ENCODE measurements around the gene THAP9.

THAP9 gene

GRCh38 chr4:82892467-82892802, 8.1 kb upstream of the THAP9 start:
- H3K4me3 ChIP-seq (ENCODE audit: low read depth in 1 of 2, low read length in 2 of 2), result no peak overlapping the region
- peak overlapping the region; percentile 80; the same call in 1 of the 2 replicates for H3K4me2 ChIP-seq (ENCODE audit: insufficient read depth, low read length)
- H3K79me2 ChIP-seq (ENCODE audit: insufficient read depth, low read length), result peaks cover 74% of the 10 kb centered on the region
- H3K4me1 ChIP-seq (ENCODE audit: insufficient read depth, low read length), result peaks cover 61% of the 10 kb centered on the region
- DNase-seq (no peak), ATAC-seq (ENCODE audit: insufficient read depth, low read depth) (no peak)
- no peak overlapping the region for H2AFZ ChIP-seq (ENCODE audit: low read depth, low read length)
- TF ChIP-seq EZH2 (IDR thresholded peaks at IDR 0.05; ENCODE audit: borderline replicate concordance, low read depth, low read length, severe bottlenecking) (no peak), CTCF (IDR thresholded peaks at IDR 0.05; ENCODE audit: borderline replicate concordance, extremely low read depth, low read length, poor library complexity, severe bottlenecking) (no peak)
- no peak overlapping the region for H3K27ac ChIP-seq (ENCODE audit: low read length)
- peaks cover 11% of the 10 kb centered on the region; the same call in 1 of the 2 replicates for H4K20me1 ChIP-seq (ENCODE audit: insufficient read depth, low read length)
- H3K36me3 ChIP-seq (ENCODE audit: insufficient read depth, low read length), result peaks cover 44% of the 10 kb centered on the region
- H3K27me3 ChIP-seq (ENCODE audit: insufficient read depth, low read length, poor library complexity), result no peaks in the 10 kb centered on the region
- no peaks in the 10 kb centered on the region for H3K9me3 ChIP-seq (ENCODE audit: insufficient read depth, low read length, severe bottlenecking)
- no peak overlapping the region; the same call in 1 of the 2 replicates for H3K9ac ChIP-seq (ENCODE audit: low read depth, low read length)

- Histone ChIP-seq H4K20me1 (ENCODE audit: insufficient read depth, low read length) (peaks cover 16% of the 10 kb centered on the region; the same call in 1 of the 2 replicates), H3K4me3 (ENCODE audit: low read depth in 1 of 2, low read length in 2 of 2) (no peak overlapping the region), H3K4me1 (ENCODE audit: insufficient read depth, low read length) (peaks cover 67% of the 10 kb centered on the region), H3K4me2 (ENCODE audit: insufficient read depth, low read length) (peak overlapping the region; percentile 7; the same call in 1 of the 2 replicates), H3K9me3 (ENCODE audit: insufficient read depth, low read length, severe bottlenecking) (no peaks in the 10 kb centered on the region), H3K27me3 (ENCODE audit: insufficient read depth, low read length, poor library complexity) (no peaks in the 10 kb centered on the region), H3K27ac (ENCODE audit: low read length) (no peak overlapping the region), H3K79me2 (ENCODE audit: insufficient read depth, low read length) (peaks cover 75% of the 10 kb centered on the region), H3K36me3 (ENCODE audit: insufficient read depth, low read length) (peaks cover 50% of the 10 kb centered on the region), H3K9ac (ENCODE audit: low read depth, low read length) (no peak overlapping the region), H2AFZ (ENCODE audit: low read depth, low read length) (no peak overlapping the region)
- TF ChIP-seq CTCF (IDR thresholded peaks at IDR 0.05; ENCODE audit: borderline replicate concordance, extremely low read depth, low read length, poor library complexity, severe bottlenecking) (no peak), EZH2 (IDR thresholded peaks at IDR 0.05; ENCODE audit: borderline replicate concordance, low read depth, low read length, severe bottlenecking) (no peak)
- no peak for DNase-seq
- no peak for ATAC-seq (ENCODE audit: insufficient read depth, low read depth)
Measured at GRCh38 chr4:82893942-82894341, 6.6 kb upstream of the THAP9 start.

GRCh38 chr4:82896755-82897154, 3.8 kb upstream of the THAP9 start:
- Histone ChIP-seq H3K4me2 (ENCODE audit: insufficient read depth, low read length) (peak overlapping the region; percentile 82; the same call in 1 of the 2 replicates), H3K4me1 (ENCODE audit: insufficient read depth, low read length) (peaks cover 64% of the 10 kb centered on the region), H3K4me3 (ENCODE audit: low read depth in 1 of 2, low read length in 2 of 2) (peak overlapping the region in 1 of 2 experiments; percentile 4; a peak in 1 of 4 replicates), H4K20me1 (ENCODE audit: insufficient read depth, low read length) (peaks cover 18% of the 10 kb centered on the region; the same call in 1 of the 2 replicates), H3K79me2 (ENCODE audit: insufficient read depth, low read length) (peaks cover 77% of the 10 kb centered on the region), H3K9me3 (ENCODE audit: insufficient read depth, low read length, severe bottlenecking) (no peaks in the 10 kb centered on the region), H3K9ac (ENCODE audit: low read depth, low read length) (no peak overlapping the region), H3K27ac (ENCODE audit: low read length) (no peak overlapping the region), H3K27me3 (ENCODE audit: insufficient read depth, low read length, poor library complexity) (no peaks in the 10 kb centered on the region), H3K36me3 (ENCODE audit: insufficient read depth, low read length) (peaks cover 50% of the 10 kb centered on the region), H2AFZ (ENCODE audit: low read depth, low read length) (no peak overlapping the region)
- ATAC-seq (ENCODE audit: insufficient read depth, low read depth), result no peak
- DNase-seq, result no peak
- no peak for TF ChIP-seq EZH2 (IDR thresholded peaks at IDR 0.05; ENCODE audit: borderline replicate concordance, low read depth, low read length, severe bottlenecking)
- no peak for TF ChIP-seq CTCF (IDR thresholded peaks at IDR 0.05; ENCODE audit: borderline replicate concordance, extremely low read depth, low read length, poor library complexity, severe bottlenecking)

Measured in DND-41 (cell line).